Measurements from ENCODE around the gene RGMA. TPM values are rescaled to one million over a fixed set of nuclear protein-coding genes. Genes with fewer than 3 reads are reported as not detected.

Gene RGMA
- total RNA-seq, 1 donor from 2014 or later: 6.2 TPM

GRCh38 chr15:93066834-93067648 is 22.0 kb downstream of the RGMA start:
- no peak overlapping the region for H3K27ac Mint-ChIP-seq (ENCODE audit: unreplicated experiment)
- Histone ChIP-seq H3K4me2 (ENCODE audit: low read length) (no peak overlapping the region), H4K20me1 (ENCODE audit: insufficient read depth, low read length) (peaks cover 2% of the 10 kb centered on the region), H3K79me2 (ENCODE audit: insufficient read depth, low read length) (no peaks in the 10 kb centered on the region), H3K27ac (ENCODE audit: low read depth, low read length) (no peak overlapping the region), H3K4me3 (ENCODE audit: insufficient read depth, low read depth, low read length) (no peak overlapping the region), H2AFZ (ENCODE audit: low read depth, low read length) (no peak overlapping the region), H3K27me3 (ENCODE audit: insufficient read depth, low read length) (peaks cover 67% of the 10 kb centered on the region), H3K9ac (ENCODE audit: low read length) (no peak overlapping the region), H3K36me3 (ENCODE audit: insufficient read depth, low read length) (no peaks in the 10 kb centered on the region), H3K9me3 (ENCODE audit: insufficient read depth, low read depth, low read length) (no peaks in the 10 kb centered on the region), H3K4me1 (ENCODE audit: insufficient read depth, low read length) (peaks cover 8% of the 10 kb centered on the region)
- TF ChIP-seq CTCF (IDR thresholded peaks at IDR 0.05; ENCODE audit: insufficient read depth, low read depth, low read length): no peak
- peak; percentile 46 for TF ChIP-seq EZH2 (IDR thresholded peaks at IDR 0.05; ENCODE audit: insufficient read depth, low read length)
- H3K4me3 Mint-ChIP-seq (ENCODE audit: unreplicated experiment): no peak overlapping the region
- H3K4me1 Mint-ChIP-seq (ENCODE audit: low read depth, unreplicated experiment): peaks cover 12% of the 10 kb centered on the region
- H3K9me3 Mint-ChIP-seq (ENCODE audit: unreplicated experiment): no peaks in the 10 kb centered on the region
- no peaks in the 10 kb centered on the region for H3K27me3 Mint-ChIP-seq (ENCODE audit: low read depth, unreplicated experiment)
- no peak for FAIRE-seq
- no peak for DNase-seq (ENCODE audit: low read depth)
- H3K36me3 Mint-ChIP-seq (ENCODE audit: low read depth, unreplicated experiment): peaks cover 2% of the 10 kb centered on the region

- Histone ChIP-seq H2AFZ (ENCODE audit: low read depth, low read length) (no peak overlapping the region), H3K4me3 (ENCODE audit: insufficient read depth, low read depth, low read length) (no peak overlapping the region), H3K4me1 (ENCODE audit: insufficient read depth, low read length) (peaks cover under 1% of the 10 kb centered on the region), H3K9me3 (ENCODE audit: insufficient read depth, low read depth, low read length) (no peaks in the 10 kb centered on the region), H3K9ac (ENCODE audit: low read length) (no peak overlapping the region), H3K4me2 (ENCODE audit: low read length) (peak overlapping the region; percentile 30), H3K79me2 (ENCODE audit: insufficient read depth, low read length) (no peaks in the 10 kb centered on the region), H3K27me3 (ENCODE audit: insufficient read depth, low read length) (peaks cover 59% of the 10 kb centered on the region), H3K36me3 (ENCODE audit: insufficient read depth, low read length) (no peaks in the 10 kb centered on the region), H4K20me1 (ENCODE audit: insufficient read depth, low read length) (peaks cover 2% of the 10 kb centered on the region), H3K27ac (ENCODE audit: low read depth, low read length) (no peak overlapping the region)
- H3K4me1 Mint-ChIP-seq (ENCODE audit: low read depth, unreplicated experiment): peaks cover 18% of the 10 kb centered on the region
- H3K9me3 Mint-ChIP-seq (ENCODE audit: unreplicated experiment): no peaks in the 10 kb centered on the region
- H3K27ac Mint-ChIP-seq (ENCODE audit: unreplicated experiment): no peak overlapping the region
- peak; percentile 59 for TF ChIP-seq EZH2 (IDR thresholded peaks at IDR 0.05; ENCODE audit: insufficient read depth, low read length)
- TF ChIP-seq CTCF (IDR thresholded peaks at IDR 0.05; ENCODE audit: insufficient read depth, low read depth, low read length): no peak
- no peaks in the 10 kb centered on the region for H3K27me3 Mint-ChIP-seq (ENCODE audit: low read depth, unreplicated experiment)
- H3K36me3 Mint-ChIP-seq (ENCODE audit: low read depth, unreplicated experiment): peaks cover 2% of the 10 kb centered on the region
- no peak for FAIRE-seq
- no peak overlapping the region for H3K4me3 Mint-ChIP-seq (ENCODE audit: unreplicated experiment)
- no peak for DNase-seq (ENCODE audit: low read depth)
Observed at GRCh38 chr15:93066224-93066681, 22.8 kb downstream of the RGMA start.

GRCh38 chr15:93065641-93066045 is 23.4 kb downstream of the RGMA start:
- Histone ChIP-seq H3K27me3 (ENCODE audit: insufficient read depth, low read length) (peaks cover 57% of the 10 kb centered on the region), H3K4me1 (ENCODE audit: insufficient read depth, low read length) (no peaks in the 10 kb centered on the region), H3K27ac (ENCODE audit: low read depth, low read length) (no peak overlapping the region), H3K4me2 (ENCODE audit: low read length) (no peak overlapping the region), H2AFZ (ENCODE audit: low read depth, low read length) (no peak overlapping the region), H3K9me3 (ENCODE audit: insufficient read depth, low read depth, low read length) (no peaks in the 10 kb centered on the region), H3K4me3 (ENCODE audit: insufficient read depth, low read depth, low read length) (no peak overlapping the region), H3K79me2 (ENCODE audit: insufficient read depth, low read length) (no peaks in the 10 kb centered on the region), H4K20me1 (ENCODE audit: insufficient read depth, low read length) (peaks cover 2% of the 10 kb centered on the region), H3K36me3 (ENCODE audit: insufficient read depth, low read length) (no peaks in the 10 kb centered on the region), H3K9ac (ENCODE audit: low read length) (no peak overlapping the region)
- no peak for TF ChIP-seq CTCF (IDR thresholded peaks at IDR 0.05; ENCODE audit: insufficient read depth, low read depth, low read length)
- no peak for TF ChIP-seq EZH2 (IDR thresholded peaks at IDR 0.05; ENCODE audit: insufficient read depth, low read length)
- Mint-ChIP-seq H3K9me3 (ENCODE audit: unreplicated experiment) (no peaks in the 10 kb centered on the region), H3K36me3 (ENCODE audit: low read depth, unreplicated experiment) (peaks cover 2% of the 10 kb centered on the region), H3K27ac (ENCODE audit: unreplicated experiment) (no peak overlapping the region), H3K4me3 (ENCODE audit: unreplicated experiment) (no peak overlapping the region), H3K27me3 (ENCODE audit: low read depth, unreplicated experiment) (no peaks in the 10 kb centered on the region), H3K4me1 (ENCODE audit: low read depth, unreplicated experiment) (peaks cover 13% of the 10 kb centered on the region)
- FAIRE-seq (no peak), DNase-seq (ENCODE audit: low read depth) (no peak)
